Measurements from ENCODE around the gene GPX1. TPM values are rescaled to one million over a fixed set of nuclear protein-coding genes. Genes with fewer than 3 reads are reported as not detected.
A peak's percentile ranks its signal among the peaks of the same experiment; 100 is the strongest.

The GPX1 gene
- total and polyA plus RNA-seq, 2 of the 8 experiments (the other 6 are each of a cell fraction or from before 2014, with no cell fraction given): 250 to 757 TPM

DNA sequence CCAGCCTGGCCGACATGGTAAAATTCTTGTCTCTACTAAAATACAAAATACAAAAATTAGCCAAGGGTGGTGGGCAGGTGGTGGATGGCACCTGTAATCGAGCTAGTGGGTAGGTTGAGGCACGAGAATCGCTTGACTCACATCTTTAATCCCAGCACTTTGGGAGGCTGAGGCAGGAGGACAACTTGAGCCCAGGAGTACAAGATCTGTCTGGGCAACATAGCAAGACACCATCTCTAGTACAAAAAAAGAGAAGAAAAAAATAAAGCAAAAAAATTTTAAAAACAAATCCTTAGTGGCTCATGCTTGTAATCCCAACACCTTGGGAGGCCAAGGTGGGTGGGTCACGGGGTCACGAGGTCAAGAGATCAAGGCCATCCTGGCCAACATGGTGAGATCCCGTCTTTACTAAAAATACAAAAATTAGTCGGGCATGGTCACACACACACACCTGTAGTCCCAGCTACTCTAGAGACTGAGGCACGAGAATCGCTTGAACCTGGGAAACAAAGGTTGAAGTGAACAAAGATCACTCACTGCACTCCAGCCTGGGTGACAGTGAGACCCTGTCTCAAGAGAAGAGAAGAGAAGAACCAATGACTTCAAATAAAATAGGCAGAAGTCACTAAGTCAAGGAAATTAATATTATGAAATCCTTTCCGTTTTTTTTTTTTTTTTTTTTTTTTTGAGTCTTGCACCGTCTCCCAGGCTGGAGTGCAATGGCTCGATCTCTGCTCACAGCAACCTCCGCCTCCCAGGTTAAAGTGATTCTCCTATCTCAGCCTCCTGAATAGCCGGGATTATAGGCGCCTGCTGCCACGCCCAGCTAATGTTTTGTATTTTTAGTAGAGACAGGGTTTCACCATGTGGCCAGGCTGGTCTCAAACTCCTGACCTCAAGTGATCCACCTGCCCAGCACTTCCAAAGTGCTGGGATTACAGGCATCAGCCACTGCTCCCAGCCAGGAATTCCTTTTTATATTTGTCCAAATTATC lies 48.7 kb upstream of the GPX1 start:
- no peak overlapping the region for H2BK15ac ChIP-seq (ENCODE audit: low read length)
- H3K79me2 ChIP-seq (ENCODE audit: control insufficient read depth in 1 of 2, insufficient read depth in 2 of 2, low read length in 2 of 2): peaks cover 47 to 94% of the 10 kb centered on the region in 2 experiments
- no peak overlapping the region for H2BK20ac ChIP-seq (ENCODE audit: low read length)
- no peak overlapping the region for H3K4me2 ChIP-seq (ENCODE audit: insufficient read depth in 1 of 2, low read depth in 2 of 2, low read length in 2 of 2)
- no peak overlapping the region for H4K5ac ChIP-seq (ENCODE audit: insufficient read length, low read depth, low read length)
- no peaks in the 10 kb centered on the region for H3K9me3 ChIP-seq (ENCODE audit: insufficient read depth in 2 of 2, low read depth in 1 of 2, low read length in 1 of 2)
- no peak overlapping the region for H3K4me3 ChIP-seq (ENCODE audit: extremely low read depth in 1 of 4, insufficient read depth in 2 of 4, low read depth in 3 of 4, low read length in 4 of 4)
- no peak overlapping the region for H2BK120ac ChIP-seq (replicated peaks; ENCODE audit: low read depth, low read length)
- H3K23me2 ChIP-seq (ENCODE audit: low read depth, low read length): peaks cover 5% of the 10 kb centered on the region; the same call in 1 of the 2 replicates
- CTCF ChIA-PET (ENCODE audit: partially characterized antibody): interaction anchor here (1.6 kb wide), 1 partner anchor 16 kb away, joined by 4 read pairs; the partner anchor contains the start of gene AMT
- H4K8ac ChIP-seq (ENCODE audit: extremely low read depth, insufficient read depth, low read length): no peak overlapping the region
- H2AFZ ChIP-seq (ENCODE audit: low read length): no peak overlapping the region
- FAIRE-seq: no peak
- no peak overlapping the region for H3K18ac ChIP-seq (ENCODE audit: extremely low read depth, low read length)
- no peak overlapping the region for H3K9ac ChIP-seq (replicated peaks in 1 of 4; ENCODE audit: extremely low read depth in 1 of 4, low read depth in 3 of 4, low read length in 3 of 4)
- POLR2A ChIA-PET (ENCODE audit: partially characterized antibody): no interaction called here
- peaks cover 21 to 24% of the 10 kb centered on the region in 2 experiments for H4K20me1 ChIP-seq (replicated peaks in 1 of 2; ENCODE audit: control insufficient read depth in 1 of 2, insufficient read depth in 2 of 2, low read length in 2 of 2)
- no peak for DNase-seq (ENCODE audit: low read depth in 1 of 2, low spot score in 2 of 2)
- H3K79me1 ChIP-seq (ENCODE audit: low read depth, low read length): peaks cover 11% of the 10 kb centered on the region
- H4K91ac ChIP-seq (replicated peaks; ENCODE audit: insufficient read length, low read length): no peak overlapping the region
- H3K27ac ChIP-seq (ENCODE audit: low read depth, low read length): no peak overlapping the region
- no peak overlapping the region for H2BK5ac ChIP-seq (ENCODE audit: low read depth, low read length)
- H2BK12ac ChIP-seq (ENCODE audit: low read depth, low read length): no peak overlapping the region
- no peak overlapping the region for H3K56ac ChIP-seq (replicated peaks; ENCODE audit: insufficient read length, low read depth, low read length)
- peaks cover 0 to 7% (median 4%) of the 10 kb centered on the region in 4 experiments; a peak in 3 of 7 replicates for H3K4me1 ChIP-seq (replicated peaks in 1 of 4; ENCODE audit: control insufficient read depth in 3 of 4, insufficient read depth in 4 of 4, low read length in 3 of 4)
- no peak overlapping the region for H3K4ac ChIP-seq (replicated peaks; ENCODE audit: insufficient read length, low read depth, low read length)
- H3K14ac ChIP-seq (ENCODE audit: insufficient read length): no peak overlapping the region
- H3K23ac ChIP-seq (ENCODE audit: insufficient read length): no peak overlapping the region
- H2AK5ac ChIP-seq (ENCODE audit: low read depth, low read length): no peak overlapping the region
- WGBS, 2 experiments (ENCODE audit: extremely low coverage in 1 of 2, insufficient coverage in 1 of 2, insufficient read length in 1 of 2, insufficient replicate concordance in 2 of 2, low coverage in 1 of 2, low lambda C conversion rate in 2 of 2, missing lambda C conversion rate in 1 of 2): 93% methylated on average over 16 of the region's 17 CpGs; no CpG with 5 or more reads in 1 of the 2 experiments
- no peaks in the 10 kb centered on the region for H3K27me3 ChIP-seq (replicated peaks in 1 of 4; ENCODE audit: control insufficient read depth in 3 of 4, extremely low read depth in 1 of 4, insufficient read depth in 3 of 4, low read length in 3 of 4)
- peak; percentile 52; the same call in 1 of the 2 replicates for TF ChIP-seq KDM1A (IDR thresholded peaks at IDR 0.05; ENCODE audit: borderline replicate concordance, low read length)
- no peak for TF ChIP-seq TAF7 (optimal IDR thresholded peaks at IDR 0.05; ENCODE audit: borderline replicate concordance, low read depth, low read length)
- H3K36me3 ChIP-seq (ENCODE audit: control insufficient read depth in 2 of 4, insufficient read depth in 4 of 4, low read length in 3 of 4): no peaks in the 10 kb centered on the region; a peak in 1 of 8 replicates
